ENCODE results near the gene PTPRN2.

Gene PTPRN2

GRCh38 chr7:158396301-158396905, 191.2 kb downstream of the PTPRN2 start:
- Histone ChIP-seq H3K27ac (ENCODE audit: low read depth, low read length) (no peak overlapping the region), H3K9me3 (ENCODE audit: control insufficient read depth in 5 of 5, low read length in 5 of 5) (peaks cover 0 to 20% (median 9%) of the 10 kb centered on the region in 5 donors), H3K36me3 (ENCODE audit: control insufficient read depth in 5 of 5, insufficient read depth in 5 of 5, low read length in 5 of 5) (no peaks in the 10 kb centered on the region), H3K9ac (ENCODE audit: low read length in 5 of 5) (no peak overlapping the region), H3K27me3 (ENCODE audit: control insufficient read depth in 5 of 5, insufficient read depth in 4 of 5, low read length in 5 of 5) (peaks cover 0 to 9% (median 3%) of the 10 kb centered on the region in 5 donors), H3K4me1 (ENCODE audit: control insufficient read depth in 5 of 5, insufficient read depth in 5 of 5, low read length in 5 of 5) (no peaks in the 10 kb centered on the region), H3K4me3 (ENCODE audit: low read depth in 1 of 5, low read length in 5 of 5) (no peak overlapping the region)

- Histone ChIP-seq H3K27ac (ENCODE audit: low read depth, low read length) (no peak overlapping the region), H3K36me3 (ENCODE audit: control insufficient read depth in 5 of 5, insufficient read depth in 5 of 5, low read length in 5 of 5) (no peaks in the 10 kb centered on the region), H3K4me3 (ENCODE audit: low read depth in 1 of 5, low read length in 5 of 5) (no peak overlapping the region), H3K9me3 (ENCODE audit: control insufficient read depth in 5 of 5, low read length in 5 of 5) (peaks cover 0 to 20% (median 9%) of the 10 kb centered on the region in 5 donors), H3K9ac (ENCODE audit: low read length in 5 of 5) (no peak overlapping the region), H3K27me3 (ENCODE audit: control insufficient read depth in 5 of 5, insufficient read depth in 4 of 5, low read length in 5 of 5) (peaks cover 0 to 9% (median 4%) of the 10 kb centered on the region in 5 donors), H3K4me1 (ENCODE audit: control insufficient read depth in 5 of 5, insufficient read depth in 5 of 5, low read length in 5 of 5) (no peaks in the 10 kb centered on the region)
Measured at GRCh38 chr7:158395780-158396278, 191.8 kb downstream of the PTPRN2 start.

GRCh38 chr7:158395349-158395748, 192.3 kb downstream of the PTPRN2 start:
- Histone ChIP-seq H3K36me3 (ENCODE audit: control insufficient read depth in 5 of 5, insufficient read depth in 5 of 5, low read length in 5 of 5) (no peaks in the 10 kb centered on the region), H3K27ac (ENCODE audit: low read depth, low read length) (no peak overlapping the region), H3K27me3 (ENCODE audit: control insufficient read depth in 5 of 5, insufficient read depth in 4 of 5, low read length in 5 of 5) (peaks cover 0 to 9% (median 6%) of the 10 kb centered on the region in 5 donors)

GRCh38 chr7:158394936-158395335, 192.7 kb downstream of the PTPRN2 start:
- Histone ChIP-seq H3K27ac (ENCODE audit: low read depth, low read length) (no peak overlapping the region), H3K27me3 (ENCODE audit: control insufficient read depth in 5 of 5, insufficient read depth in 4 of 5, low read length in 5 of 5) (peaks cover 0 to 10% (median 9%) of the 10 kb centered on the region in 5 donors), H3K9ac (ENCODE audit: low read length in 5 of 5) (no peak overlapping the region), H3K4me3 (ENCODE audit: low read depth in 1 of 5, low read length in 5 of 5) (no peak overlapping the region), H3K4me1 (ENCODE audit: control insufficient read depth in 5 of 5, insufficient read depth in 5 of 5, low read length in 5 of 5) (no peaks in the 10 kb centered on the region), H3K36me3 (ENCODE audit: control insufficient read depth in 5 of 5, insufficient read depth in 5 of 5, low read length in 5 of 5) (no peaks in the 10 kb centered on the region), H3K9me3 (ENCODE audit: control insufficient read depth in 5 of 5, low read length in 5 of 5) (peaks cover 0 to 20% (median 9%) of the 10 kb centered on the region in 5 donors)

More at GRCh38 chr7:158395349-158395748, 192.3 kb downstream of the PTPRN2 start:
- Histone ChIP-seq H3K9ac (ENCODE audit: low read length in 5 of 5) (no peak overlapping the region), H3K9me3 (ENCODE audit: control insufficient read depth in 5 of 5, low read length in 5 of 5) (peaks cover 0 to 20% (median 9%) of the 10 kb centered on the region in 5 donors), H3K4me1 (ENCODE audit: control insufficient read depth in 5 of 5, insufficient read depth in 5 of 5, low read length in 5 of 5) (no peaks in the 10 kb centered on the region), H3K4me3 (ENCODE audit: low read depth in 1 of 5, low read length in 5 of 5) (no peak overlapping the region)

- Histone ChIP-seq H3K27ac (ENCODE audit: low read depth, low read length) (no peak overlapping the region), H3K9ac (ENCODE audit: low read length in 5 of 5) (no peak overlapping the region), H3K36me3 (ENCODE audit: control insufficient read depth in 5 of 5, insufficient read depth in 5 of 5, low read length in 5 of 5) (no peaks in the 10 kb centered on the region), H3K9me3 (ENCODE audit: control insufficient read depth in 5 of 5, low read length in 5 of 5) (peaks cover 0 to 12% (median 8%) of the 10 kb centered on the region in 5 donors), H3K4me3 (ENCODE audit: low read depth in 1 of 5, low read length in 5 of 5) (no peak overlapping the region), H3K27me3 (ENCODE audit: control insufficient read depth in 5 of 5, insufficient read depth in 4 of 5, low read length in 5 of 5) (peaks cover 0 to 13% (median 8%) of the 10 kb centered on the region in 5 donors), H3K4me1 (ENCODE audit: control insufficient read depth in 5 of 5, insufficient read depth in 5 of 5, low read length in 5 of 5) (no peaks in the 10 kb centered on the region)
Measured at GRCh38 chr7:158393926-158394625, 193.5 kb downstream of the PTPRN2 start.

- Histone ChIP-seq H3K27ac (ENCODE audit: low read depth, low read length) (no peak overlapping the region), H3K9ac (ENCODE audit: low read length in 5 of 5) (no peak overlapping the region), H3K9me3 (ENCODE audit: control insufficient read depth in 5 of 5, low read length in 5 of 5) (no peaks in the 10 kb centered on the region), H3K36me3 (ENCODE audit: control insufficient read depth in 5 of 5, insufficient read depth in 5 of 5, low read length in 5 of 5) (no peaks in the 10 kb centered on the region), H3K4me3 (ENCODE audit: low read depth in 1 of 5, low read length in 5 of 5) (no peak overlapping the region), H3K27me3 (ENCODE audit: control insufficient read depth in 5 of 5, insufficient read depth in 4 of 5, low read length in 5 of 5) (peaks cover 3 to 23% (median 18%) of the 10 kb centered on the region in 5 donors), H3K4me1 (ENCODE audit: control insufficient read depth in 5 of 5, insufficient read depth in 5 of 5, low read length in 5 of 5) (no peaks in the 10 kb centered on the region)
Measured at GRCh38 chr7:158392251-158392650, 195.4 kb downstream of the PTPRN2 start.

- Histone ChIP-seq H3K4me1 (ENCODE audit: control insufficient read depth in 5 of 5, insufficient read depth in 5 of 5, low read length in 5 of 5) (no peaks in the 10 kb centered on the region), H3K9ac (ENCODE audit: low read length in 5 of 5) (no peak overlapping the region), H3K27ac (ENCODE audit: low read depth, low read length) (no peak overlapping the region), H3K36me3 (ENCODE audit: control insufficient read depth in 5 of 5, insufficient read depth in 5 of 5, low read length in 5 of 5) (no peaks in the 10 kb centered on the region), H3K4me3 (ENCODE audit: low read depth in 1 of 5, low read length in 5 of 5) (no peak overlapping the region), H3K9me3 (ENCODE audit: control insufficient read depth in 5 of 5, low read length in 5 of 5) (no peaks in the 10 kb centered on the region), H3K27me3 (ENCODE audit: control insufficient read depth in 5 of 5, insufficient read depth in 4 of 5, low read length in 5 of 5) (peaks cover 6 to 29% (median 22%) of the 10 kb centered on the region in 5 donors)
Measured at GRCh38 chr7:158391541-158391940, 196.1 kb downstream of the PTPRN2 start.

GRCh38 chr7:158391141-158391540, 196.5 kb downstream of the PTPRN2 start:
- Histone ChIP-seq H3K9ac (ENCODE audit: low read length in 5 of 5) (no peak overlapping the region), H3K27ac (ENCODE audit: low read depth, low read length) (no peak overlapping the region), H3K36me3 (ENCODE audit: control insufficient read depth in 5 of 5, insufficient read depth in 5 of 5, low read length in 5 of 5) (no peaks in the 10 kb centered on the region), H3K4me1 (ENCODE audit: control insufficient read depth in 5 of 5, insufficient read depth in 5 of 5, low read length in 5 of 5) (no peaks in the 10 kb centered on the region), H3K27me3 (ENCODE audit: control insufficient read depth in 5 of 5, insufficient read depth in 4 of 5, low read length in 5 of 5) (peaks cover 6 to 31% (median 24%) of the 10 kb centered on the region in 5 donors), H3K9me3 (ENCODE audit: control insufficient read depth in 5 of 5, low read length in 5 of 5) (no peaks in the 10 kb centered on the region), H3K4me3 (ENCODE audit: low read depth in 1 of 5, low read length in 5 of 5) (no peak overlapping the region)

GRCh38 chr7:158390460-158390859, 197.2 kb downstream of the PTPRN2 start:
- no peak overlapping the region for H3K27ac ChIP-seq (ENCODE audit: low read depth, low read length)
- H3K9ac ChIP-seq (ENCODE audit: low read length in 5 of 5), result no peak overlapping the region
- H3K4me3 ChIP-seq (ENCODE audit: low read depth in 1 of 5, low read length in 5 of 5), result no peak overlapping the region

More at GRCh38 chr7:158390460-158390859, 197.2 kb downstream of the PTPRN2 start:
- Histone ChIP-seq H3K36me3 (ENCODE audit: control insufficient read depth in 5 of 5, insufficient read depth in 5 of 5, low read length in 5 of 5) (no peaks in the 10 kb centered on the region), H3K4me1 (ENCODE audit: control insufficient read depth in 5 of 5, insufficient read depth in 5 of 5, low read length in 5 of 5) (no peaks in the 10 kb centered on the region), H3K9me3 (ENCODE audit: control insufficient read depth in 5 of 5, low read length in 5 of 5) (no peaks in the 10 kb centered on the region), H3K27me3 (ENCODE audit: control insufficient read depth in 5 of 5, insufficient read depth in 4 of 5, low read length in 5 of 5) (peaks cover 6 to 31% (median 27%) of the 10 kb centered on the region in 5 donors)
